GM18873 (cell line): Measurements from ENCODE around the gene HERC6.
"Not testable (repeated sequence)": the region's sequence is repeated elsewhere in the genome, so short reads cannot be mapped to it uniquely, and the experiment has no call there.

Source experiments
- ATAC-seq: cut with Tn5 transposase; IDR thresholded peaks from one replicate; pipeline ENCODE4 v1.9.1; 2021; ENCODE audit warnings: mild to moderate bottlenecking, moderate library complexity, moderate number of reproducible peaks; ENCODE audit not compliant: unreplicated experiment, low FRiP score

Gene HERC6

GRCh38 chr4:88382621-88383020, 4.0 kb downstream of the HERC6 start:
- peak; percentile 68 for ATAC-seq

GRCh38 chr4:88390128-88390527, 11.5 kb downstream of the HERC6 start:
- ATAC-seq: no peak

GRCh38 chr4:88391703-88392102, 13.1 kb downstream of the HERC6 start:
- ATAC-seq: no peak

- ATAC-seq: no peak
These were observed 18.0 kb downstream of the HERC6 start for GRCh38 chr4:88396681-88397080.

GRCh38 chr4:88398381-88398780, 19.7 kb downstream of the HERC6 start:
- no peak for ATAC-seq

GRCh38 chr4:88409206-88409605, 30.6 kb downstream of the HERC6 start:
- ATAC-seq: no peak

- no peak for ATAC-seq
These were observed 31.1 kb downstream of the HERC6 start for GRCh38 chr4:88409789-88410188.

GRCh38 chr4:88411491-88412096, 32.9 kb downstream of the HERC6 start:
- no peak for ATAC-seq

GRCh38 chr4:88413801-88414200, 35.1 kb downstream of the HERC6 start:
- no peak for ATAC-seq

GRCh38 chr4:88414755-88415154, 36.1 kb downstream of the HERC6 start:
- ATAC-seq: no peak

GRCh38 chr4:88415982-88416381, 37.3 kb downstream of the HERC6 start:
- ATAC-seq: no peak

- no peak for ATAC-seq
These were observed 39.8 kb downstream of the HERC6 start for GRCh38 chr4:88418411-88418810.

- ATAC-seq: no peak
These were observed 41.2 kb downstream of the HERC6 start for GRCh38 chr4:88419874-88420273.

GRCh38 chr4:88420844-88421243, 42.2 kb downstream of the HERC6 start:
- no peak for ATAC-seq

- no peak for ATAC-seq
These were observed 43.8 kb downstream of the HERC6 start for GRCh38 chr4:88422403-88422802.

- ATAC-seq: no peak
These were observed 50.7 kb downstream of the HERC6 start for GRCh38 chr4:88429401-88429800.

GRCh38 chr4:88435987-88436693, 57.5 kb downstream of the HERC6 start:
- no peak for ATAC-seq

GRCh38 chr4:88437873-88438272, 59.2 kb downstream of the HERC6 start:
- not testable (repeated sequence) for ATAC-seq

- ATAC-seq: no peak
These were observed 60.6 kb downstream of the HERC6 start for GRCh38 chr4:88439161-88439760.

- no peak for ATAC-seq
These were observed 61.5 kb downstream of the HERC6 start for GRCh38 chr4:88440146-88440545.

GRCh38 chr4:88441696-88442095, 63.0 kb downstream of the HERC6 start:
- no peak for ATAC-seq

- no peak for ATAC-seq
These were observed 64.1 kb downstream of the HERC6 start for GRCh38 chr4:88442689-88443191.
